K562 (cell line): Measurements from ENCODE around the gene SLC19A2. TPM values are rescaled to one million over a fixed set of nuclear protein-coding genes. Genes with fewer than 3 reads are reported as not detected.

Experiments used
- ATAC-seq: fragments of 200-7000 bp; cut with Tn5 transposase; 3 replicates; pipeline ENCODE4 v1.9.1; 2020; ENCODE audit warnings: moderate library complexity
- BruUV-seq: library from RNA; stranded (reverse); fragments of 400-500 nt; replicated peaks from 2 replicates; lab custom pipeline; 2021; lab: Mats Ljungman, UMichigan
- CTCF ChIA-PET: fragments of 300-600 bp; formaldehyde crosslinking; extraction: SDS; loops from one replicate; lab custom pipeline; 2021; ENCODE audit warnings: low intra/inter-chr PET ratio; lab: Yijun Ruan, JAX
- POLR2A ChIA-PET: fragments of 300-600, 350-650 bp; sonication (Branson Sonifier 250); formaldehyde crosslinking; extraction: SDS; loops from one replicate; lab custom pipeline; 2021; ENCODE audit warnings: antibody characterized with exemption, inconsistent platforms; lab: Yijun Ruan, JAX
- DNase-seq, 4 experiments: peaks; one replicate each; pipeline versions ENCODE4 v3.0.0 to v3.0.0-alpha.2; 2011 to 2018; ENCODE audit warnings: low spot score in 3 of 4, mixed read lengths in 3 of 4; ENCODE audit errors: extremely low read depth in 1 of 4
- FAIRE-seq: peaks from 2 replicates; lab custom pipeline; 2011; peaks lifted over from hg19 to GRCh38; lab: Jason Lieb, UNC
- H2AFZ ChIP-seq: 2 replicates; pipeline ENCODE4 v1.6.0; 2011; ENCODE audit warnings: low read depth, low read length, control low read depth, inconsistent platforms
- H3K27ac ChIP-seq: fragments of 200-600 bp; 3 replicates; pipeline ENCODE4 v1.8.0; 2011; ENCODE audit warnings: low read depth, mild to moderate bottlenecking, control low read depth, inconsistent platforms, low read length, moderate library complexity, mixed read lengths; ENCODE audit errors: extremely low read depth
- H3K27me3 ChIP-seq, 2 experiments: fragments of 300-600 bp in 1 of 2; 2 replicates in 1 of 2; 3 replicates in 1 of 2; pipeline versions ENCODE4 v1.6.0 to v1.8.0; 2011; ENCODE audit warnings: inconsistent platforms in 2 of 2, low read length in 2 of 2, mild to moderate bottlenecking in 1 of 2, mixed read lengths in 1 of 2, moderate library complexity in 1 of 2; ENCODE audit not compliant: control insufficient read depth in 2 of 2, insufficient read depth in 2 of 2
- H3K36me3 ChIP-seq: fragments of 300-600 bp; 3 replicates; pipeline ENCODE4 v1.8.0; 2011; ENCODE audit warnings: mild to moderate bottlenecking, low read length, inconsistent platforms; ENCODE audit not compliant: control insufficient read depth, insufficient read depth
- H3K4me1 ChIP-seq, 2 experiments: fragments of 200-600 bp in 1 of 2; replicated peaks in 1 of 2; 2 replicates in 1 of 2; 3 replicates in 1 of 2; pipeline versions ENCODE4 v1.5.1 to v1.8.0; 2011; ENCODE audit warnings: inconsistent platforms in 2 of 2, low read length in 2 of 2, mild to moderate bottlenecking in 1 of 2, mixed read lengths in 1 of 2, moderate library complexity in 1 of 2; ENCODE audit not compliant: control insufficient read depth in 2 of 2, insufficient read depth in 2 of 2
- H3K4me2 ChIP-seq: 2 replicates; pipeline ENCODE4 v1.6.1; 2011; ENCODE audit warnings: low read length, control low read depth, inconsistent platforms, mixed read lengths; ENCODE audit not compliant: insufficient read depth
- H3K4me3 ChIP-seq: fragments of 200-600 bp; sonication (generic), shearing (Covaris generic); 2 replicates; pipeline ENCODE4 v1.5.1; 2016; ENCODE audit warnings: control low read depth, inconsistent platforms
- H3K79me2 ChIP-seq: fragments of 200-600 bp; 3 replicates; pipeline ENCODE4 v1.8.0; 2011; ENCODE audit warnings: low read length, inconsistent platforms; ENCODE audit not compliant: control insufficient read depth, insufficient read depth
- H3K9ac ChIP-seq, 2 experiments: 2 replicates each; pipeline versions ENCODE4 v1.6.0 to v1.6.1; 2011; ENCODE audit warnings: low read depth in 2 of 2, low read length in 2 of 2, control low read depth in 1 of 2, inconsistent platforms in 1 of 2, mild to moderate bottlenecking in 1 of 2, mixed read lengths in 1 of 2; ENCODE audit not compliant: insufficient read depth in 1 of 2
- H3K9me1 ChIP-seq: one replicate; pipeline ENCODE4 v1.6.0; 2011; ENCODE audit warnings: inconsistent platforms, mild to moderate bottlenecking, low read length, moderate library complexity; ENCODE audit not compliant: control insufficient read depth, insufficient read depth
- H3K9me3 ChIP-seq: replicated peaks from 2 replicates; pipeline ENCODE4 v1.5.1; 2011; ENCODE audit warnings: low read depth, low read length, inconsistent platforms; ENCODE audit not compliant: control insufficient read depth, insufficient read depth
- H4K20me1 ChIP-seq: replicated peaks from 2 replicates; pipeline ENCODE4 v1.6.1; 2011; ENCODE audit warnings: low read length, inconsistent platforms, mixed read lengths; ENCODE audit not compliant: control insufficient read depth, insufficient read depth
- ATF1 ChIP-seq, 2 experiments: fragments of 450-650 bp in 1 of 2; IDR thresholded peaks; 2 replicates each; pipeline ENCODE4 v1.6.1; 2016; ENCODE audit warnings: missing compliant biosample characterization in 1 of 2, missing genetic modification characterization in 1 of 2
- ATF3 ChIP-seq, 2 experiments: fragments of 450-650 bp in 1 of 2; sonication (generic) in 1 of 2; formaldehyde crosslinking in 1 of 2; IDR thresholded peaks in 1 of 2; conservative IDR thresholded peaks in 1 of 2; 2 replicates each; pipeline versions ENCODE4 v1.6.1 to v1.8.1; 2016 to 2023; ENCODE audit warnings: mild to moderate bottlenecking in 2 of 2, moderate library complexity in 2 of 2, inconsistent platforms in 1 of 2, missing genetic modification reagents in 1 of 2
- CBFA2T2 ChIP-seq: fragments of 450-650 bp; conservative IDR thresholded peaks from 2 replicates; pipeline ENCODE4 v1.6.1; 2017; ENCODE audit warnings: mild to moderate bottlenecking
- CEBPB ChIP-seq: fragments of 450-650 bp; IDR thresholded peaks from 2 replicates; pipeline ENCODE4 v1.6.1; 2016; ENCODE audit warnings: missing genetic modification characterization, missing compliant biosample characterization
- CEBPG ChIP-seq, 3 experiments: fragments of 200-800 bp in 1 of 3; sonication (Bioruptor generic) in 1 of 3; sonication (generic) in 1 of 3; formaldehyde crosslinking in 1 of 3; IDR thresholded peaks in 2 of 3; conservative IDR thresholded peaks in 1 of 3; 2 replicates each; pipeline versions ENCODE4 v1.6.1 to v1.8.0; 2016 to 2022; ENCODE audit warnings: missing compliant biosample characterization in 2 of 3, missing genetic modification characterization in 2 of 3, mild to moderate bottlenecking in 1 of 3, missing genetic modification reagents in 1 of 3
- CTBP1 ChIP-seq: fragments of 450-650 bp; IDR thresholded peaks from 2 replicates; pipeline ENCODE4 v1.6.1; 2016; ENCODE audit warnings: borderline replicate concordance
- EZH2 ChIP-seq: IDR thresholded peaks from 2 replicates; pipeline ENCODE4 v1.6.1; 2012; ENCODE audit warnings: low read depth, mild to moderate bottlenecking, inconsistent platforms, low read length, borderline replicate concordance
- OTX1 ChIP-seq: fragments of 450-650 bp; formaldehyde crosslinking; IDR thresholded peaks from 2 replicates; pipeline ENCODE4 v1.4.0; 2022; ENCODE audit warnings: mild to moderate bottlenecking
- PATZ1 ChIP-seq: fragments of 250-450 bp; sonication (Bioruptor Pico); IDR thresholded peaks from 2 replicates; pipeline ENCODE4 v1.5.0; 2020; ENCODE audit warnings: mild to moderate bottlenecking, borderline replicate concordance
- PKNOX1 ChIP-seq: fragments of 450-650 bp; IDR thresholded peaks from 2 replicates; pipeline ENCODE4 v1.6.1; 2016
- POLR2AphosphoS5 ChIP-seq: IDR thresholded peaks from 2 replicates; pipeline ENCODE4 v1.6.1; 2011; ENCODE audit warnings: mild to moderate bottlenecking, low read depth, low read length, moderate library complexity; ENCODE audit not compliant: control insufficient read depth, insufficient read depth
- SIN3B ChIP-seq: fragments of 450-650 bp; IDR thresholded peaks from 2 replicates; pipeline ENCODE4 v1.6.1; 2017; ENCODE audit warnings: low read depth, mild to moderate bottlenecking, moderate library complexity
- ZBTB8A ChIP-seq: fragments of 450-650 bp; IDR thresholded peaks from 2 replicates; pipeline ENCODE4 v1.6.1; 2018; ENCODE audit warnings: mild to moderate bottlenecking, moderate library complexity; ENCODE audit not compliant: partially characterized antibody
- ZFP36 ChIP-seq: fragments of 150-350 bp; IDR thresholded peaks from 2 replicates; pipeline ENCODE4 v1.6.1; 2018; ENCODE audit warnings: low read length, low read depth; ENCODE audit not compliant: partially characterized antibody
- WGBS: fragments of 100-300 bp; shearing (Covaris generic); methylation state at CpG from one replicate; pipeline ENCODE4 v1.1.6; 2016; ENCODE audit warnings: low coverage, mixed read lengths; ENCODE audit not compliant: insufficient coverage; ENCODE audit errors: missing lambda C conversion rate; 5-methylcytosine and 5-hydroxymethylcytosine counted together
- in situ Hi-C: fragments of 300-500 bp; cut with MboI; formaldehyde crosslinking; loops from 4 replicates; pipeline ENCODE4 v1.15.0; 2018; ENCODE audit warnings: inconsistent platforms, mixed read lengths
- intact Hi-C: fragments of 100-400 bp; cut with micrococcal nuclease; formaldehyde crosslinking; loops from 2 replicates; pipeline ENCODE4 v1.14.2; 2022
- polyA plus RNA-seq, 8 experiments: library from polyadenylated mRNA; depleted of rRNA in 4 of 8; stranded (reverse) in 5 of 8; unstranded in 3 of 8; fragments of >200 nt; fragmentation: Nextera tagmentation in 2 of 8; fragmentation: Illumina TruSeq in 1 of 8; extraction: Ambion mirVana in 2 of 8; extraction: Trizol in 1 of 8; gene quantifications; 2 replicates each; pipeline versions ENCODE4 v1.2.1 to v1.2.3, GENCODE V29; 2011 to 2014; ENCODE audit warnings: inconsistent platforms in 1 of 8, missing spikeins in 1 of 8
- total RNA-seq, 7 experiments: library from RNA; depleted of rRNA in 6 of 7; stranded (reverse); fragments of >200 nt in 6 of 7; fragmentation: Illumina TruSeq in 2 of 7; extraction: Trizol in 2 of 7; gene quantifications; 2 replicates each; pipeline versions ENCODE4 v1.2.1 to v1.2.3, GENCODE V29; 2011 to 2021; ENCODE audit warnings: low replicate concordance in 1 of 7

SLC19A2 gene
- total and polyA plus RNA-seq, 9 of the 15 experiments (the other 6 are each of a cell fraction or from before 2014, with no cell fraction given) = 7.4 to 42.8 (median 19.2) TPM

- peak; percentile 80 for TF ChIP-seq PKNOX1
Measured at GRCh38 chr1:169421309-169421708, 64.4 kb downstream of the SLC19A2 start (continued).

- intact Hi-C loops = no loop called here
- Histone ChIP-seq H3K36me3 (no peaks in the 10 kb centered on the region), H3K4me2 (no peak overlapping the region), H2AFZ (no peak overlapping the region), H3K9me1 (no peaks in the 10 kb centered on the region), H3K27me3 (no peaks in the 10 kb centered on the region), H3K4me3 (no peak overlapping the region), H3K27ac (no peak overlapping the region), H3K9ac (no peak overlapping the region), H3K4me1 (no peaks in the 10 kb centered on the region), H4K20me1 (no peaks in the 10 kb centered on the region), H3K79me2 (no peaks in the 10 kb centered on the region), H3K9me3 (no peaks in the 10 kb centered on the region)
- ChIA-PET CTCF (no interaction called here), POLR2A (no interaction called here)
- in situ Hi-C loops = no loop called here
- no peak for DNase-seq
- FAIRE-seq = no peak
- no TSS peak for BruUV-seq
- ATAC-seq = no peak
- 5% methylated on average over 2 of the region's 2 CpGs for WGBS
- TF ChIP-seq CEBPG (CRISPR knock-in tag; IDR thresholded peaks at IDR 0.05) = no peak
- peak; percentile 56 to 86; a peak in 3 of 4 replicates for TF ChIP-seq CEBPG (tag; conservative IDR thresholded peaks at IDR 0.05 in 1 of 2, IDR thresholded peaks at IDR 0.05 in 1 of 2)
- no peak for TF ChIP-seq EZH2
- TF ChIP-seq PATZ1 (CRISPR knock-in tag) = no peak
- no peak for TF ChIP-seq CTBP1
- peak; percentile 49 for TF ChIP-seq CEBPB
- TF ChIP-seq ZFP36 = no peak
- no peak for TF ChIP-seq POLR2AphosphoS5
- no peak for TF ChIP-seq ZBTB8A
- no peak for TF ChIP-seq ATF1 (CRISPR knock-in tag; IDR thresholded peaks at IDR 0.05)
- no peak for TF ChIP-seq ATF1 (tag; IDR thresholded peaks at IDR 0.05)
- TF ChIP-seq ATF3 (IDR thresholded peaks at IDR 0.05) = no peak
- TF ChIP-seq ATF3 (CRISPR knock-in tag; conservative IDR thresholded peaks at IDR 0.05) = no peak
- TF ChIP-seq CBFA2T2 = no peak
- no peak for TF ChIP-seq OTX1 (CRISPR knock-in tag)
- TF ChIP-seq SIN3B = no peak
Measured at GRCh38 chr1:169414952-169415351, 70.8 kb downstream of the SLC19A2 start.
